ENCODE measurements around the gene AMBP.

AMBP gene

DNA sequence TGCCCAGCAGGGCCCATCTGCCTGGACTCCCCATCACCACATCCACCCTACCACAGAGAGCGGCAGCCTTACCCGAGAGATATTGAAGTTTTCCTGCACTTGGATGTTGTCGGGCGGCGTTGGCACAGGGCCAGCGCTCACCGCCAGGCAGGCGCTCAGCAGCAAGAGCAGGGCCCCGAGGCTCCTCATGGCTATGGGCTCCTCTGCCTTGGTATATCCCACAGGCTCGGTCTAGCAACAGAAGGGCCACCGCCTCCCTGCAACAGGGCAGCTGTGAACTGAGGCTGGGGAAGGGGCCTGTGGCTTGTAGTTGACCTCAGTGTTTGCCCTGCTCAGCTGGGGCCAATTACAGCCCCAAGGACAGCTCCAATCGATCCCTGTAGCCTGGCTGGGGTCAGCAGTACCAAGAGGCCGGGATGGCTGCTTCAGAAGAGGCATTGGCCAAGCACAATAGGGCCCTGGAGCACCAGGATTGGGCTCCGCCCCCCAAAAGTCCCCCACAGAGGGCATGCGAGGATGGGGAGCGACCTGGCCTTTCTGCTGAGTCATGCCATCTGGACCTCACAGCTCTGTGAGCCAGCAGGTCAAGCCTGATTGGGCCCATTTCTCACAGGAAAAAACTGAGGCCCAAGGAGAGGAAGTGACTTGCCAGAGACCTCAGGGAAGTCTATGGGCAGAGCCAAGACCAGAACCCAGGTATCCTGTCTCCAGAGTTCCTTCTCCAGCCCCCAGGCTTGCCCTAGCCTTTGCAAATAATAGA, at the start of gene AMBP:
AMBP (minus strand) TSS at position 280 of the 760 bp plus-strand sequence; CDS start at position 189, 91 bp downstream.
- no peak for DNase-seq

DNA sequence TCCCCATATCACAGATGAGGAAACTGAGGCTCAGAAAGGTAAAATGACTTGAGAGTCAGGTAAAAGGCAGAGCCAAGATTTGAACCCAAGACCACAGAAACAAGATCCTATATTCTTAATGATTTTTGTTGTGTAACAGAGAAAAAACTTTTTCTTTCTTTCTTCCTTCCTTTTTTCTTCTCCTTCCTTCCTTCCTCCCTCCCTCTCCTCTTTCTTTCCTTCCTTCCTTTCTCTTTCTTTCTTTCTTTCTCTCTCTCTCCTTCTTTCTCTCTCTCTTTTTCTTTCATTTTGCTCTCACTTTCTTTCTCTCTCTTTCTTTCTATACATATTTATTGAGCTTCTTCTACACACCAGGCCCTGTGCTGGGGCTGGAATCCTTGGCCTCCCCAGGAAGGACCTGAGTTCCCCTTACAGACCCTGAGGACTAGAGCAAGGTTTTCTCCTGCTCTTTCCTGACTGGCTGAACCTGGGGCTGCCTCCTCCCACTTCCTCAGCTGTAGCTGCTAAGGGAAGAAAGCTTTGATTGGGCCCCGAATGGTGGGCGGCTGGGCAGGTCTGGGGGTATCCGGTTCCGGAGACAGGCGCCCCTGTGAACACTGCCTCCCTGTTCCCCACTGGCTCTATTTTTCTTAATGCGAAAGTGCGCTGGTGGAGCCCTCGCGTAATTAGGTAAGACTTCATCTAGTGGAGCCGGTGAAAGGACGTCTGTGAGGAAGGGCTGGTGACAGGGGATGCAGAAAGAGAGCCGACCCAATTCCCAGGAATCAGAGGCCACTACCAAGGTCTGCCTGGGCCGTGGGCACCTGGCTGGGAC, 48.4 kb upstream of the AMBP start:
- DNase-seq = no peak

DNA sequence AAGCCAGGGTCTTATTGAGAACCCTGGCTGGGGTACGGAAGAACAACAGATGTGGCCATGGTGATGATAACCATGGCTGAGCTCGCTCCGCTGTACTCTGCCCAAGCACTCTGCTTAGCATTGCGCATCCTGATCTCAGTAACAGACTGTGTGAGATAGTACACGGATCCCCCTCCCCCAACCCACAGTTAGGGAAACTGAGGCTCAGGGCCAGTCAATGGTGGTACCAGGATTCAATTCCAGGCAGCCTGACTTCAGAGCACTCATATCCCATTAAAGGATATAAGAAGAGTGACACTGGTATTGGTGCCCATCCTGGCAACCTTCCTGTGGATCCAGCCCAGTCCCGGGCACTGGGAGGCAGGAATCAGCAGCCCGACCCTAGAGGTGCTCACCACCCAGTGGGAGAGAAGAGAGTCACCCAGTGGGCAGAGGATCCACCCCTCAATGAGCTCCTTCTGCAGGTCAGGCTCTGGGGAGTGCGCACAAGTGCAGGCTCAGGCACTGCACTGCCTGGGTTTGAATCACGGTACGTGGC, 47.4 kb upstream of the AMBP start:
- DNase-seq = no peak

DNA sequence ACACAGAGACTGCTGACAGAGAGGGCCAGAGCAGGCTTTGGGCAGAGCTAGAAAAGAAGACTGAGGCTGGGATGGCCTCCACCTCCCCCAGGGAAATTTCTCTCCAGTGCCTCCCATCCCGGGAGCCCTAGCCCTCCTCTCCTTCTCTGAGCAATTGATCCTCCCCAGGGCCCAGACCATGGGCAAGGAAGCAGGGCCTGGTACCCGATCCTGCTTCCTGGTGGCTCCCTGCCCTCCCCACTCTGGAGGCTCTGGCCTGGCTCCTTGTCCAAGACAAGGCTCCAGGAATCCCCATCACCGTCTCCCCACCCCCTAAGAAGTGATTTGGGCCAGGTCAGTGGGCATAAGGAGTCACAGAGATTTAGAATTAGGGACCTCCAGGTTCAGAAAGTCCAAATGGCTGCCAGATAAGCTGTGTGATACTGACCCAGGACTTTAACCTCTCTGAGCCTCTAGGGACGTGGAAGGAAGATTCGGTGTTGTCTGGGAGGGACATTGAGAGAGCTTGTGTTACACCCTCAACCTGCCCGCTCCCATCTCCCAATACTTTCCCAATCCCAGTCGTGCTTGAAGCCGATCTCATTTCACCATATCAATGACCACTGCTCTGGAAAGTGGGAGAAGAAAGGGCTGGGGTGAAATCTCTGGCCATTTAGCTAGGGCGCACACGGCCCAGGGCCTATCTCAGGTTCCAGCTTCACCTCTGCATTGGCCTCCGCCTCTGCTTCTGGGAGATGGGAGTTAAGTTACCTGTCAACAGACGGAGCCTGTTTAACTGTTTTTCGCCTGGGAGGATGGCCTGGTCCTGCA, 46.8 kb upstream of the AMBP start:
- no peak for DNase-seq

DNA sequence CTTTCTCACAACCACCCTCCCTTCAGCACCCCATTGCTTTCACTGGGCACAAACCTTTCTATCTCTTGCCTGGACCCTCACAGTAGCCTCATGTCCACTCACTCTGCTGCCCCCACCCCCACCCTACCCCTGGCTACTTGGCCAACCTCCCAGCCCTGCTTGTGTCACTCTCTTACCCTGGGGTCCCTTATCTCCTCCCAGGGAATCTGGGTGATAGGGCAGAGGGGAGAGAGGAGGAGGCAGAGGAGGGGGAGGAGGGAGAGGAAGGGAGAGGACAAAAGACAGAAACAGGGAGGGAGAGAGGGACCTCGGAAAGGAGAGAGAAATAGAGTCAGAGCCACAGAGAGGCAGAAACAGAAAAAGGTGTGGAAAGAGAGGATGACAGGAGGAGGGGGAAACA, 46.0 kb upstream of the AMBP start:
- no peak for DNase-seq

DNA sequence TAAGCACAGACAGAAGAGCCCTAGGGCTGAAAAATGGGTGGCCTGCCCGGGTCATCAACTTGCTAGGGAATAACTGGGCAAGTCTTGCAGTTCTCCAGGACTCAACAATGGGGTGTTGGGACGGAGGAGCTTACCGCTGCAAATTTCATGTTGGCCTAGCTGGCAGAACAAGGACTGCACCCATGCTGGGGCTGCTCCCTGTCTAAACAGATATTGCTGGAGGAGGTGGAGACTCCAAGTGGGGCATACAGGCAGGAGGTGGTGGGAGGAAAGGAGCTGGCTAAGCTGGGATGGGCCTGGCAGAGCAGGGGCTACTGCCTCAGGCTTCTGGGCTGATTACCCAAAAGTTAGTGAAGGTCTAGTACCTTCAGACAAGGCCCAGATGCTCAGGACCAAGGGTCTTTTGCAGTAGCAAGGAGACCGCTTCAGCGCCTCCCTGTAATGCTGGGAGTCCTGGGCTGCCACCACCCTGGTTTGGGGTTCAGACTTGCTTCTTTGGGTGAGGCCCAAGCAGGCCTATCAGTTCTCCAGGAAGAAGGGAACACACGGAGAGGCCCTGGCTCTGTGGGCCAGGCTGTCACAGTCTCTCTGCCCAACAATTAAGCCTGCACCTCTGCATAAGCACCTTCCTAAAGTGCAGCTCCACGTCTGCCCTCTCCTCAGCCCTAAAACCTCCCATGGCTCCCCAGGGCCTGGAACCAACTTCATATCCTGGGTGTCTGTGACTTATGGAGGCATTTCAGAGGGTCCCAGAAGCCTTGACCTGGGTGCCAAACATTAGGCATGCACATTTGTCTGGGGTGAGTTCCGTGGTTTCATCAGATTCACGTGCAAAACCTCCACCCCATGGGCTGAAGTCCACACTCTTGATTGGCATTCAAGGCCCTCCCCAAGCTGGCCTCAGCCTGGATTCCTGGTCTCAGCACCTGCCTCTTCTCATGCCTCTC, 45.2 kb upstream of the AMBP start:
- no peak for DNase-seq

DNA sequence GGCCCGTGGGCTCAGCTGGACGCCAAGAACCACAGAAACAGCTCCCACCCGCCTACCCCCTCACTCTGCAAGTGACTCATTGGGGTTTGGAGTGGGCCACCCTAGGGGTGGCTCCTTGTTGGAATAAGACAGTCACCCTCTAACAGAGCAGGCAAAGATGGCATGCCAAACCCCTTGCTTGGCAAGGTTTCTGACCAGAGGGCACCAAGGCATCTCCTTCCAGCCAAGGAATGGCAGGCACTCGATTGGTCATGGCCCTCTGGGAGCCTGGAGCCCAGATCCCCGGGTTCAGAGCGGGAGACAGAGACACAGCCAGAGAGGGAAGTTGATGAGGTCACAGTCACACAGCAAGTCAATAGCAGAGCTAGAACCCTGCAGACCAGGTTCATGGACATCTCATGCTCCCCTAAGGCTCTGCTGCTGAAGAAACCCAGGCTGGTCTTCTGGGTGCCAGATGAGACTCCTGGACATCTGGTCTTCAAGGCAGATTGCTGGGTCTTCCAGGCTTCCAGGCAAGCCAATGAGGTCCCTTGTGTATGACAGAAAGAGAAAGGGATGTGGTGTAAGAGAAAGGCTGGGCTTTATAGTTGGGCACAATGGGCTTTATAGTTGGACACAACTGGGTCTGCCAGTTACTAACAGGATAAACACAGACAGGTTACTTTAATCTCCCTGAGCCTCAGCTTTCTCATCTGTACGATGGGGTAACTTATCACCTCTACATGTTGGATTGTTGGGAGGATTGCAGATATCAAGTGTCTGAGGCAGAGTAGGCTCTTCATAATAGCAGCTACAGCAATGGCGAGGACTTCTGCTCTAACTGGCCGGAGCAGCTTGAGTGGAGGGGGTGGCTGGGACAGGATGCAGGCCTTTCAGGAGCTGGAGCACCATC, 44.3 kb upstream of the AMBP start:
- DNase-seq = no peak

DNA sequence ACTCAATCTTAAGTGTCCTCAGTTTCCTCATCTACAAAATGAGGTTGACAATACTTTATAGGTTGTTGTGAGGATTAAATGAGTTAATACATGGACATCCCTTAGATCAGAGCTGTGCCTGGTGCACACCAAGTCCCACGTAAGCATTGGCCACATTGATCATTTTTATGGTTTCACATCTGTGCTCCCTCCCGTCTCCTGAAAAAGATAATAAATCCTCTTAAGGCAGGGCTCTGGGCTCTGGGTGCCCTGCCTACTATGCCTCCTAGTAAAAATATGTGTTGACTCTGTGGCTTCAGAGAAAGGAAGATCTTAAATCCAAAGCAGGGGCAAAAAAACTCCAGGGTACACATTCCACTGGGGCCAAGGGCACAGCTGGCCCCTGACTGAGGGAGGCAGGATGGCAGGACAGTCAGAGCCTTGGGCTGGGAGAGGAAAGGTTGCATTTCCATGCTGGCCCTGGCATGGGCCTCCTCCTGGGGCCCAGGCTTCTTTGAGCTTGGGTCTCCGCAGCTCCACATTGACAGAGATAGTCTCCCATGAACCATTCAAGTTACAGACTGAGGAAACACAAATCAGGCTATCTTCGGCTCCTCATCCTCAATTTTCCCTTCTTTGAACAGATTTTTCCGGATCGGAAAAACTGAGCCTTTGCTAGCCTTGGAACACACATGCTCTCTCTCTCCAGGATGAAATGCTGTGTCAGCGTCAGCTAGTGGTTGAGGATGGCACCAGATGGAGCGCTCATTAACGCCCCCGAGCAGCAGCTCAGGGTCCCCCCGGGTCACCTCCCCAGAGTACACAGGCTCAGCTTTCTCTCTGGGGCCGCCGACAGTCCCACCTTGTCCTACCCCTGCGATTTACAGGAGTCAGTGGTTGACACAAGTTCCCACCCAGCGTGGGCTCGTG, 43.4 kb upstream of the AMBP start:
- DNase-seq = no peak

DNA sequence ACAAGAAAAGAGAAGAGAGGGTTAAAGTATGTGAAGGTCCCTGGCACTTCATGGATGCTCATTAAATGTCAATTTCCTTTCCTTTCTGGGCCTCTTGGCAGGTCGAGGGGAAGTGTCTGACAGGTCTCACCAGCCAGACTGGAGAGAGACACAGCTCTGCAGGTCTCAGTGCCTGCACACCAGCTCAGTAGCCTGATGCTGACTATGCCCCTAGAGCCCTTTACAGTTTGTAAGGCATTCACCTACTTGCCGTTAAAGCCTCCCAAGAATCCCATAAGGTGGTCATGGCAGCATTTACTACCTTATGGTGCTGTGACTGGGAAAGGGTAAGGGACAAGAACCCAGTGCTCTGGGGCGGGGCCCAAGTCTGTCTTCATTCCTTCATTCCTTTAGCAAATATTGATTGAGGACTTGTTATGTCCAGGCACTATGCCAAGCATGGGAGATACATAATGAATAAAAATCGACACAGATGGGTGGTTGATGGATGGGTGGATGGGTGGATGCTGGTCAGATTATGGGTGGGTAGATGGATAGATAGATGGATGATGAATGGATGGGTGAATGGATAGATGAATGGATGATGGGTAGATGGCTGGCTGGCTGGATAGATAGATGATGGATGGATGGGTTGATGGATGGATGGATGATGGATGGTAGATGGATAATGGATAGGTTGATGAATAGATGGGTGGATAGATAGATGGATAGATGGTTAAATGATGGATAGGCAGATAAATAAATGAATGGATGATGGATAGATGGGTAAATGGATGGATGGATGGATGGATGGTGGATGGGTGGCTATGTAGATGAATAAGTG, 42.3 kb upstream of the AMBP start:
- no peak for DNase-seq

DNA sequence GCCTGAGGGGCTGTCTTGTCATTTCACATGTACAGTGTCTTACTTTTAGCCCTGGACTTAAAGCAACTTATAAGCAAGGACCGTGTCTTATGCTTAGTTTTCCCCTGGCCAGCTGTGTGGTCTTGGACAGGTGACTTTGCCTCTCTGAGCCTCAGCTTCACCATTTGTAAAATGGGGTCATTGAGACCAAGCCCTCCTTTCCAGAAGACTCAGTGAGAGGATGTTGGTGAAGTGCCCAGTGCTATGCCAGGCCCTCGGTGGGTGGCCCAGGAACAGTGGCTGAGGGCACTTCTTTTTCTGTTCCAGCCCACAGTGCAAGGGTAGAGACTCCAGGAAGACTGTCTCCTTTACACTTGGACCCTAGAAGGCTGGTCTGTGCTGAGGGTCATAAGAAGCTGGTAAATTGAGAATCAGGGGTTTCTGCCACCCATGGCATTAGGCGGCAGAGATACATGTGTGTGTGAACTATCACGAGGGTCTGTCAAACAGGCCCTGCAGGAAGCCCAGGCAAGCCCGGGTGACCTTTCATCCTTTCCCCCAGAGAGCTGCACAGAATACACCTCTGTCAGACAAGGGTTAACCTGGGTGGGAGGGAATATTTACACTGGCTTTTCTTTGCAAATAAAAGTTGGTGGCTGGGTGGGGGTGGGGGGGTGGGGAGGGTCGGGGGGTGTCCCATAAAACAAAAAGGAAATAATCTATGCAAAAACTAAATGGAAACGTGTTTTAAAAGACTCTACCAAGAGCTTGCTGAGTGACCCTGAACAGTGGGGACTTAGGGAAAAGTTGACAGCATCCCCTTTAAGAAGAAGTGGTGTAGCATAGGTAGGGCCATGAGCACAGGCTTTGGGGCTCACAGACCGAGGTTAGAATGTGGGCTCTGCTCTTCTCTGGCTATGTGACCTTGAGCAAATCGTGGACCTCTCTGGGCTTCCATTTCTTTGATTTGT, 41.4 kb upstream of the AMBP start:
- DNase-seq = no peak

DNA sequence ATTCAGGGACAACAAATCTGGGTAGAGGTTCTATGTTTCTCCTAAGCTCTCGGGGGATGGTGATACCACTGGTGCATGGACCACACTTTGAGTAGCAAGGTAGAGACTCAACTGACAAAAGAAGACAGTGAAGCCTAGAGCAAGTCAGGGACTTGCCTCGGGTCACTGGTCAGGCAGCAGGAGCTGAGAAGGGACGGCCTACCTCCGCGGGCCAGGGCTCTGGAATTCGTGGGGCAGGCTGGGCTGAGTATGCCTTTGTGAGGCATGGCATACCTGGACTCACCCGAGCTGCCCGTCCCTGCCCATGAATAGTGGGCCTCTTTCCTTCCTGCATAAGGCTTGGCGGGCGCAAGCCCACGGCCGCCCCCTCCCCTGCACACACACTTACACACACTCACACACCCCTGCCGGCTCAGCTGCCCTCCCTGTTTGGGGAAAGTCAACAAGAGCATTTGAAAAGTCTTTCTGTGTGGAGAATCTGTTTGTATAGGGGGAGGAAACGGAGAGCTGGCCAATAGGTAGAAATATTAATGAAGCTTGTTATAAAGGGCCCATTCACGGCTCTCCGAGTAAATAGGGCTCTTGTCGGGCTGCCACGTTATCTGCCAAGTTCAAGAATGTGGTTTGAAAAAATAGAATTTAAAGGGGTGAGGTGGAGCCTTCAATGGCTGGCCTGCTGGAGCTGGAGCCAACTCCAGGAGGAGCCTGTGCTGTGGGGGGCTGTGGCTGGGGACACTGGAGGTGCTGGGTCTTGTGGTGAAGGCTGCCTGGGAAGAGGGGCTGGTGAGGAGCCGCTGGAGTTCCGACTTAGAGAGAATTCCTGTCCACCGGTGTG, 40.1 kb upstream of the AMBP start:
- no peak for DNase-seq

DNA sequence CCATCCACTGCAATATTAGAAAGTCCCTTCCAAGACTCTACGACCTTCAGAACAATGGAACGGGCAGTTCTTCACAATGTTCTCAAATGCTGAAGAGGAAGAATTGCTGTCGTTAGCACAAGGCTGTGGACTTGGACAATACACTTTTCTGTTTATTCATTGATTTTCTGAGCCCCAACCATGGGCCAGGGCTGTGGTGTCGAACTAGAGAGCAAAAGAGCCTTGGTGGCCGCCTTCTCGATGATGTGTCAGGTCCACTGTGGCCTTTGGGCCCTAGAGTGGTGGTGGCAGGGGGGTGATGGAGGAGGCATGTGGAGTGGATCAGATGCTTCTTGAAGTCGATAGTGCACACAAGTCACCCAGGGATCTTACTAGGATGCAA, 39.5 kb upstream of the AMBP start:
- DNase-seq = no peak

DNA sequence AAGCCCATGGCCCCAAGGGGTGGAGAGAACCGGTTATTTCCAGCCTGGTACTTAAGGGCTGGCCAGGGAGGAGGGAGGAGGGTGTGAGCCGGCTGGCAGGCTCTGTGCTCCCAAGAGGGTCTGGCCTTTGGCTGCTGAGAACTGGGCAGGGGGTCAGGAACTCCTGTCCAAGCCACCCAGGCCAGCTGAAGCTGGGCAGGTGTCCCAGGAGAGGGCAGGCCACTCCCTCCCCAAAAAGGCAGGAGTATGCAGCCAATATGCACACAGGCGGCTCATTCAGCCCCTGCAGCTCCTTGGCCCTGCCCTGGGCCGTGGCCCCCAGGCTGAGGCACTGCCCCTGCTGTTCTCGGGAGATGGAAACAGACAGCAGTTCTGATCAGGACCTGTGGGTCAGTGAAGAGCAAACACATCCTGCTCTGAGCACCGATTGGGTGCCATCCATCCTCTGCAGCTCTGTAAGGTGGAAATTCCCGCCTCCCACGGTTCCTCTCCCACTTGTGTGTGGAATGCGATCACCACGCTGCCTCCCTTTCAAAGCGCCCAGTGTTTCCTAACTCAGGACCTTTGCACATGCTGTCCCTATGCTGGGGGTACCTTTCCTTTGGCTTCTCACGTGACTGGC, 38.1 kb upstream of the AMBP start:
- DNase-seq = no peak

DNA sequence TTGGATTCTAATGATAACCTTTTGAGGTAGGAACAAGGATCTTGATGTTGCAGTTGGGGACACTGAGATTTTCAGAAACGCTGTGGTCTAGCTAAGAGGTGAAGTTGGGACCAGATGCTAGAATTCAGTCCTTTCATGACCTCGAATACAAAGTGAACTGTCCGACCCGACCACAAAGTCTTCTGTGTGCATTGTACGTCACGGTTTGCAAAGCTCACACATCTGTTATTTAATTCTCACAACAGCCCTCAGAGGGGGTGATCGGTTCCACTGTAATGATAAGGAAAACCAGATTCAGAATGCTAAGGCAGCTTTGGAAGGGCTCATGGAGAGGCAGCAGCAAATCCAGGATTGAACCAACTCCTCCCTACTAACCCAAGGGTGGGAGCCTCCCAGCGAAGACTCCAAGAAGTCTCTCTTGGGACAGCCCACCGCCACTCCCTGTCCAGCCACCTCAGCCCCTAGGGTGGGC, 37.6 kb upstream of the AMBP start:
- no peak for DNase-seq

DNA sequence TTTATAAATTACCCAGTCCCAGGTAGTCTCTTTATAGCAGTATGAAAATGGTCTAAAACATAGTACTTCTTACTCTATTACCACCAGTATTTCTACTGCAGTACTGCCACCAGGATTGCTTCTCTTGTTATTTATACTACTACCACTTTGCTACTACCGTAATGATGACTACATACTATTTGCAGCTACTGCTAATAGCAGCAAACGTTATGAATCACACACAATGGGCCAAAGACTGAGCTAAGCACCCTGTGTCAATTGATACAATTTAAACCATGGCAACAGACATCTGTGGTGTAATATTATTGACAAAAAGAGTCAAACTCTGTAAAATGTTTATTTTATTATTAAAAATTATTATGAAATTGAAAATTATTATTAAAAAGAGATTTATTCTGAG, 36.3 kb upstream of the AMBP start:
- DNase-seq = no peak

All from CD4-positive, alpha-beta T cell treated with Interleukin-12 subunit alpha and Interleukin-12 subunit beta, for 1 hour (primary cell).